H1 (cell line): ENCODE results near the gene AGPS. TPM values are rescaled to one million over a fixed set of nuclear protein-coding genes. Genes with fewer than 3 reads are reported as not detected.

ENCODE experiments used
- CTCF ChIA-PET: fragments of 300-600 bp; sonication (Branson Sonifier 250); formaldehyde crosslinking; loops from one replicate; lab custom pipeline; 2021; ENCODE audit not compliant: partially characterized antibody; lab: Charles Lee
- POLR2A ChIA-PET: fragments of 300-600 bp; sonication (Branson Sonifier 250); formaldehyde crosslinking; loops from one replicate; lab custom pipeline; 2021; ENCODE audit warnings: inconsistent platforms; ENCODE audit not compliant: partially characterized antibody; lab: Charles Lee
- DNase-seq, 2 experiments: peaks; one replicate each; pipeline versions ENCODE4 v3.0.0 to v3.0.0-alpha.2; 2010 to 2022; ENCODE audit warnings: low spot score in 2 of 2, low read depth in 1 of 2, mixed read lengths in 1 of 2
- FAIRE-seq: peaks from 2 replicates; lab custom pipeline; 2011; peaks lifted over from hg19 to GRCh38; lab: Jason Lieb, UNC
- H2AFZ ChIP-seq: 2 replicates; pipeline ENCODE4 v1.8.1; 2012; ENCODE audit warnings: low read length, inconsistent platforms
- H2AK5ac ChIP-seq: 2 replicates; pipeline ENCODE4 v1.6.1; 2013; ENCODE audit warnings: low read depth, low read length
- H2BK120ac ChIP-seq: replicated peaks from 2 replicates; pipeline ENCODE3; 2013; ENCODE audit warnings: low read depth, low read length, inconsistent platforms
- H2BK12ac ChIP-seq: 2 replicates; pipeline ENCODE4 v1.6.1; 2013; ENCODE audit warnings: low read depth, low read length
- H2BK15ac ChIP-seq: 2 replicates; pipeline ENCODE4 v1.6.1; 2013; ENCODE audit warnings: low read length
- H2BK20ac ChIP-seq: 2 replicates; pipeline ENCODE4 v1.6.1; 2013; ENCODE audit warnings: low read length
- H2BK5ac ChIP-seq: 2 replicates; pipeline ENCODE4 v1.6.1; 2013; ENCODE audit warnings: low read depth, low read length
- H3K14ac ChIP-seq: 2 replicates; pipeline ENCODE4 v1.6.1; 2013; ENCODE audit warnings: inconsistent platforms; ENCODE audit not compliant: insufficient read length
- H3K18ac ChIP-seq: 2 replicates; pipeline ENCODE4 v1.6.1; 2013; ENCODE audit warnings: low read length; ENCODE audit errors: extremely low read depth
- H3K23ac ChIP-seq: 2 replicates; pipeline ENCODE4 v1.6.1; 2013; ENCODE audit warnings: inconsistent platforms; ENCODE audit not compliant: insufficient read length
- H3K23me2 ChIP-seq: 2 replicates; pipeline ENCODE4 v1.6.1; 2013; ENCODE audit warnings: low read depth, low read length
- H3K27ac ChIP-seq: 2 replicates; pipeline ENCODE4 v1.6.1; 2011; ENCODE audit warnings: low read depth, low read length, inconsistent platforms
- H3K27me3 ChIP-seq, 4 experiments: replicated peaks in 1 of 4; 1 replicate in 1 of 4; 2 replicates in 3 of 4; pipeline versions ENCODE4 v1.6.1 to v1.8.1; 2011 to 2013; ENCODE audit warnings: low read length in 3 of 4, mild to moderate bottlenecking in 3 of 4, inconsistent platforms in 2 of 4, mixed read lengths in 2 of 4, moderate library complexity in 1 of 4; ENCODE audit not compliant: control insufficient read depth in 3 of 4, insufficient read depth in 3 of 4; ENCODE audit errors: extremely low read depth in 1 of 4
- H3K36me3 ChIP-seq, 4 experiments: 2 replicates each; pipeline versions ENCODE4 v1.6.1 to v1.8.1; 2011 to 2013; ENCODE audit warnings: mild to moderate bottlenecking in 4 of 4, low read length in 3 of 4, moderate library complexity in 2 of 4, control low read depth in 1 of 4, inconsistent platforms in 1 of 4; ENCODE audit not compliant: insufficient read depth in 4 of 4, control insufficient read depth in 2 of 4
- H3K4ac ChIP-seq: replicated peaks from 2 replicates; pipeline ENCODE3; 2013; ENCODE audit warnings: low read length, low read depth, mixed read lengths, inconsistent platforms; ENCODE audit not compliant: insufficient read length
- H3K4me1 ChIP-seq, 4 experiments: replicated peaks in 1 of 4; 1 replicate in 1 of 4; 2 replicates in 3 of 4; pipeline versions ENCODE4 v1.6.1 to v1.8.1; 2011 to 2013; ENCODE audit warnings: low read length in 3 of 4, inconsistent platforms in 2 of 4, mixed read lengths in 1 of 4; ENCODE audit not compliant: insufficient read depth in 4 of 4, control insufficient read depth in 3 of 4
- H3K4me2 ChIP-seq, 2 experiments: 2 replicates each; pipeline versions ENCODE4 v1.6.1 to v1.8.1; 2011 to 2013; ENCODE audit warnings: low read depth in 2 of 2, low read length in 2 of 2, control low read depth in 1 of 2, inconsistent platforms in 1 of 2, mild to moderate bottlenecking in 1 of 2; ENCODE audit not compliant: insufficient read depth in 1 of 2
- H3K4me3 ChIP-seq, 4 experiments: fragments of 200-600, 300-600 bp in 1 of 4; sonication (generic), shearing (Covaris generic), sonication (Bioruptor Twin) in 1 of 4; 2 replicates each; pipeline versions ENCODE4 v1.5.1 to v1.8.1; 2011 to 2016; ENCODE audit warnings: low read length in 4 of 4, low read depth in 3 of 4, control low read depth in 2 of 4, inconsistent platforms in 2 of 4, mild to moderate bottlenecking in 2 of 4, mixed read lengths in 1 of 4, moderate library complexity in 1 of 4; ENCODE audit not compliant: insufficient read depth in 2 of 4; ENCODE audit errors: extremely low read depth in 1 of 4
- H3K56ac ChIP-seq: replicated peaks from 2 replicates; pipeline ENCODE3; 2013; ENCODE audit warnings: low read depth, mild to moderate bottlenecking, mixed read lengths, low read length, inconsistent platforms; ENCODE audit not compliant: insufficient read length
- H3K79me1 ChIP-seq: 2 replicates; pipeline ENCODE4 v1.6.1; 2013; ENCODE audit warnings: low read depth, low read length, control low read depth
- H3K79me2 ChIP-seq, 2 experiments: 2 replicates each; pipeline versions ENCODE4 v1.6.1 to v1.8.1; 2012 to 2013; ENCODE audit warnings: low read length in 2 of 2, mild to moderate bottlenecking in 2 of 2, inconsistent platforms in 1 of 2; ENCODE audit not compliant: insufficient read depth in 2 of 2, control insufficient read depth in 1 of 2
- H3K9ac ChIP-seq, 4 experiments: replicated peaks in 1 of 4; 1 replicate in 1 of 4; 2 replicates in 3 of 4; pipeline versions ENCODE4 v1.6.1 to v1.8.1; 2011 to 2013; ENCODE audit warnings: low read depth in 3 of 4, low read length in 3 of 4, control low read depth in 2 of 4, mild to moderate bottlenecking in 2 of 4, moderate library complexity in 2 of 4, inconsistent platforms in 1 of 4; ENCODE audit errors: extremely low read depth in 1 of 4
- H3K9me3 ChIP-seq, 2 experiments: 2 replicates each; pipeline versions ENCODE4 v1.6.1 to v1.8.1; 2012 to 2013; ENCODE audit warnings: mild to moderate bottlenecking in 2 of 2, moderate library complexity in 2 of 2, control low read depth in 1 of 2, inconsistent platforms in 1 of 2, low read depth in 1 of 2, low read length in 1 of 2, mixed read lengths in 1 of 2; ENCODE audit not compliant: insufficient read depth in 2 of 2
- H4K20me1 ChIP-seq, 2 experiments: replicated peaks in 1 of 2; 2 replicates each; pipeline versions ENCODE3 to v1.8.1; 2011 to 2013; ENCODE audit warnings: inconsistent platforms in 2 of 2, low read length in 2 of 2, mild to moderate bottlenecking in 1 of 2; ENCODE audit not compliant: insufficient read depth in 2 of 2, control insufficient read depth in 1 of 2
- H4K5ac ChIP-seq: 2 replicates; pipeline ENCODE4 v1.6.1; 2013; ENCODE audit warnings: low read length, low read depth, mixed read lengths, inconsistent platforms; ENCODE audit not compliant: insufficient read length
- H4K8ac ChIP-seq: 2 replicates; pipeline ENCODE4 v1.8.0; 2013; ENCODE audit warnings: mild to moderate bottlenecking, moderate library complexity, low read length, inconsistent platforms; ENCODE audit not compliant: insufficient read depth; ENCODE audit errors: extremely low read depth
- H4K91ac ChIP-seq: replicated peaks from 2 replicates; pipeline ENCODE3; 2013; ENCODE audit warnings: low read length, mixed read lengths, inconsistent platforms; ENCODE audit not compliant: insufficient read length
- ATF3 ChIP-seq: IDR thresholded peaks from 2 replicates; pipeline ENCODE4 v1.6.1; 2011; ENCODE audit warnings: low read depth, mild to moderate bottlenecking, low read length; ENCODE audit not compliant: insufficient read depth
- BRCA1 ChIP-seq: IDR thresholded peaks from 2 replicates; pipeline ENCODE4 v1.6.1; 2012; ENCODE audit warnings: low read depth, low read length, improper control_type of control experiment
- CTCF ChIP-seq, 3 experiments: IDR thresholded peaks; 1 replicate in 2 of 3; 2 replicates in 1 of 3; pipeline versions ENCODE4 v1.5.1 to v1.6.1; 2011; ENCODE audit warnings: low read length in 3 of 3, mild to moderate bottlenecking in 3 of 3, inconsistent platforms in 2 of 3, low read depth in 1 of 3, moderate library complexity in 1 of 3; ENCODE audit not compliant: insufficient read depth in 1 of 3; ENCODE audit errors: control extremely low read depth in 1 of 3
- POLR2A ChIP-seq, 2 experiments: IDR thresholded peaks; 1 replicate in 1 of 2; 2 replicates in 1 of 2; pipeline ENCODE4 v1.6.1; 2011; ENCODE audit warnings: low read depth in 2 of 2, low read length in 2 of 2, mild to moderate bottlenecking in 2 of 2; ENCODE audit errors: control extremely low read depth in 1 of 2
- RNF2 ChIP-seq: fragments of 200-900, 300-1000 bp; sonication (generic); IDR thresholded peaks from 2 replicates; pipeline ENCODE4 v1.7.1; 2016; ENCODE audit warnings: borderline replicate concordance, low read depth, mild to moderate bottlenecking, antibody characterized with exemption, low read length; ENCODE audit not compliant: poor library complexity, severe bottlenecking; ENCODE audit errors: missing control alignments
- SP1 ChIP-seq: IDR thresholded peaks from 2 replicates; pipeline ENCODE4 v1.6.1; 2011; ENCODE audit warnings: low read depth, low read length
- TAF1 ChIP-seq: IDR thresholded peaks from 2 replicates; pipeline ENCODE4 v1.6.1; 2011; ENCODE audit warnings: mild to moderate bottlenecking, low read depth, low read length
- TAF7 ChIP-seq: optimal IDR thresholded peaks from 2 replicates; pipeline ENCODE3; 2011; ENCODE audit warnings: low read depth, mild to moderate bottlenecking, inconsistent platforms, low read length, moderate library complexity, borderline replicate concordance
- USF2 ChIP-seq: IDR thresholded peaks from 2 replicates; pipeline ENCODE4 v1.6.1; 2011; ENCODE audit warnings: low read length, improper control_type of control experiment
- WGBS, 2 experiments: shearing (Covaris generic) in 1 of 2; methylation state at CpG; one replicate each; pipeline versions ENCODE4 v1.1.6 to v1.1.7; 2013 to 2015; ENCODE audit warnings: low lambda C conversion rate in 2 of 2, mixed read lengths in 2 of 2, inconsistent platforms in 1 of 2, low coverage in 1 of 2, missing lambda C conversion rate in 1 of 2; ENCODE audit not compliant: insufficient replicate concordance in 2 of 2, insufficient coverage in 1 of 2, insufficient read length in 1 of 2; ENCODE audit errors: extremely low coverage in 1 of 2, missing lambda C conversion rate in 1 of 2; 5-methylcytosine and 5-hydroxymethylcytosine counted together
- polyA plus RNA-seq, 7 experiments: library from polyadenylated mRNA; depleted of rRNA in 3 of 7; stranded (reverse) in 5 of 7; unstranded in 2 of 7; fragments of >200 nt in 5 of 7; fragments of 200-250 nt in 2 of 7; gene quantifications; 1 replicate in 5 of 7; 2 replicates in 1 of 7; 4 replicates in 1 of 7; pipeline versions ENCODE4 v1.2.1 to v1.2.3, GENCODE V29; 2011 to 2013; ENCODE audit warnings: missing spikeins in 2 of 7, mixed read lengths in 2 of 7
- total RNA-seq: library from RNA; stranded (reverse); fragmentation: NEBNext Ultra II Directional; extraction: Animal tissue kit (Norgen Biotek cat#: 25700); gene quantifications from 2 replicates; pipeline ENCODE4 v1.2.1, GENCODE V29; 2021

The AGPS gene
- total and polyA plus RNA-seq, 2 of the 8 experiments (the other 6 are each of a cell fraction or from before 2014, with no cell fraction given) = 7.3 to 57.8 TPM

- H3K9me3 ChIP-seq = no peaks in the 10 kb centered on the region
- H3K23me2 ChIP-seq = no peaks in the 10 kb centered on the region; the same call in 1 of the 2 replicates
- no peak overlapping the region for H4K5ac ChIP-seq
- no peak overlapping the region for H4K8ac ChIP-seq
- no peak overlapping the region for H3K14ac ChIP-seq
- no peak overlapping the region for H2BK12ac ChIP-seq
- H3K56ac ChIP-seq = no peak overlapping the region
- no peaks in the 10 kb centered on the region for H3K79me1 ChIP-seq
- H2BK15ac ChIP-seq = no peak overlapping the region
- no peak overlapping the region for H3K4me3 ChIP-seq
- H3K27me3 ChIP-seq = no peaks in the 10 kb centered on the region
- 86% methylated on average over 4 of the region's 4 CpGs; no CpG with 5 or more reads in 1 of the 2 experiments for WGBS, 2 experiments
- peaks cover 0 to 4% of the 10 kb centered on the region in 2 experiments for H4K20me1 ChIP-seq
- H3K27ac ChIP-seq = no peak overlapping the region
- peaks cover 0 to 2% (median 0%) of the 10 kb centered on the region in 4 experiments; a peak in 1 of 7 replicates for H3K4me1 ChIP-seq
- no peak overlapping the region for H2AFZ ChIP-seq
- H3K4ac ChIP-seq = no peak overlapping the region
- H2BK20ac ChIP-seq = no peak overlapping the region
- no peak overlapping the region for H3K4me2 ChIP-seq
- no peaks in the 10 kb centered on the region for H3K36me3 ChIP-seq
- H3K18ac ChIP-seq = no peak overlapping the region
- FAIRE-seq = no peak
- H3K79me2 ChIP-seq = peaks cover 0 to 95% of the 10 kb centered on the region in 2 experiments; a peak in 3 of 4 replicates
- no peak overlapping the region for H3K23ac ChIP-seq
- H4K91ac ChIP-seq = no peak overlapping the region
- ChIA-PET POLR2A (interaction anchor here (1.0 kb wide), 1 partner anchor 8 kb away, joined by 4 read pairs; no protein-coding TSS in a partner anchor), CTCF (no interaction called here)
- no peak overlapping the region for H3K9ac ChIP-seq
- H2BK5ac ChIP-seq = no peak overlapping the region
- no peak overlapping the region for H2BK120ac ChIP-seq
- DNase-seq = no peak
- H2AK5ac ChIP-seq = no peak overlapping the region
- no peak for TF ChIP-seq TAF1
- no peak for TF ChIP-seq SP1
- TF ChIP-seq TAF7 = no peak
- TF ChIP-seq POLR2A (IDR thresholded peaks at IDR 0.05; ENCODE audit: control extremely low read depth in 1 of 2, low read depth in 2 of 2, low read length in 2 of 2) = no peak
- TF ChIP-seq RNF2 = no peak
- TF ChIP-seq CTCF (IDR thresholded peaks at IDR 0.05; ENCODE audit: control extremely low read depth in 1 of 3, insufficient read depth in 1 of 3, low read depth in 1 of 3, low read length in 3 of 3) = no peak
- no peak for TF ChIP-seq BRCA1
- no peak for TF ChIP-seq ATF3
- no peak for TF ChIP-seq USF2
These were observed 7.9 kb downstream of the AGPS start for GRCh38 chr2:177400337-177400923.
